Coronary artery (tissue), 2 donors: ENCODE data around the gene FOSL1.

ENCODE experiments used
- DNase-seq: peaks from one replicate; pipeline ENCODE4 v3.0.0-alpha.2; 2017; ENCODE audit warnings: low spot score
- H3K27ac ChIP-seq, 2 donors: fragments of 200-600 bp; sonication (generic); one replicate each; pipeline ENCODE4 v1.5.1; 2016 to 2019
- H3K4me3 ChIP-seq: fragments of 200-600 bp; sonication (generic); 2 replicates; pipeline ENCODE4 v1.5.1; 2016; ENCODE audit warnings: mild to moderate bottlenecking, moderate library complexity
- CTCF ChIP-seq: fragments of 200-600 bp; sonication (generic); IDR thresholded peaks from one replicate; pipeline ENCODE4 v1.5.1; 2019; ENCODE audit warnings: antibody characterized with exemption

FOSL1 gene

DNA sequence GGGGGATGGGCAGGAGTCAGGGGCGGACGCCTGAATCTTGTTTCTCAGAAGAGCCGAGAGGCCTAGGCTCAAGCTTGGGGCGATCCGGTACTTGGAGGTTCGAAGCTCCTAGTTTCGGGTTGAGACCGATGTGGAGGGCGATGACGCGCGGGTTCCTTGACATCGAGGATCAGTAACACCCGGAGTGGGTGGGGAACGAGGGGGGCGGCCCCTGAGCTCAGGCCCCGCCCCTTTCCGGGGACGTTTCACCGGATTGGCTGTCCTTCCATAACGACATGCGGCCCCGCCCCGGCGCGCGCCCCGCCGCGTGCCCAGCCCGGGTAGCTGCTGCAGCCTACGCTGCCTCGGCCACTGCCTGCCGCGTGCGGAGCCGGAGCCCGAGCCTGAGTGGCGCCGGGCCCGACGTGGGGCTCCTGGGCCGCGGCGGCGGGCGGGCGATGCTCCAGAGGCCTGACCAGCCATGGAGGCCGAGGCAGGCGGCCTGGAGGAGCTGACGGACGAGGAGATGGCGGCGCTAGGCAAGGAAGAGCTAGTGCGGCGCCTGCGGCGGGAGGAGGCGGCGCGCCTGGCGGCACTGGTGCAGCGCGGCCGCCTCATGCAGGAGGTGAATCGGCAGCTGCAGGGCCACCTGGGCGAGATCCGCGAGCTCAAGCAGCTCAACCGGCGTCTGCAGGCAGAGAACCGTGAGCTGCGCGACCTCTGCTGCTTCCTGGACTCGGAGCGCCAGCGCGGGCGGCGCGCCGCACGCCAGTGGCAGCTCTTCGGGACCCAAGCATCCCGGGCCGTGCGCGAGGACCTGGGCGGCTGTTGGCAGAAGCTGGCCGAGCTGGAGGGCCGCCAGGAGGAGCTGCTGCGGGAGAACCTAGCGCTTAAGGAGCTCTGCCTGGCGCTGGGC is 9.6 kb downstream of the FOSL1 start, which contains the start of gene CCDC85B:
CCDC85B (plus strand) TSS at position 350 of the 895 bp plus-strand sequence; CDS start at position 461, 111 bp downstream.
- TF ChIP-seq CTCF = no peak
- Histone ChIP-seq H3K27ac (peak within 1 kb of the TSS; percentile 87 to 91), H3K4me3 (peak within 1 kb of the TSS; percentile 73)
- DNase-seq = peak; percentile 99

DNA sequence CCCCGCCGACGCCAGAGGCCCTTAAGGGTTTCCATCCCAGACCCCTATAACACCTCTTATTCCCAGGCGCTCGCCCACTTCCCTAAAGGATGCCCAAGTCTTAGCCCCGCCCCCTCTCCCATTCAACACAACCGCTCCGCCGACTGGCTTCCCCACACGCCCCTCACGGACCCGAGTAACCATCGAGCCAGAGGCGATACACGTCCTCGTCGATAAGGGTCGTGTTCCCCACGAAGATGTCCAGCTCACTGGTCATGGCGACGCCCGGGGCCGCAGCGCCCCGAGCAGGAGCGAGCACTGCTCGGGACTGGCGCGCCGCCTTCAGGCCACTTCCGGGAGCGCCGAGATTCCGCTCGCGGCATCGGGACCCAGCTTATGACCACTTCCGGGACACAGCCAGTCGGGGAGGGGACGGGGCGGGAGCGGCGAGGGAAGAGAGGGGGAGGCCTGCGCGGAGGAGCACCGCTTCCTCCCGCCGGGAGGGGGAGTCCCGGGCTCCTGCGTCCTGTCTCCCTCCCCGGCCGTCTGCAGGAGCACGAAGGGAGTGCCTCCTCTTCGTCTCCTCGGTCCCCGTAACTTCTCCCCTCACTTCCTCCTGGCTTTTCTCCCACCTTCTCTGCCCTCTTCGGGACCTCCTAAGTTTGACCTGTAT is 11.9 kb downstream of the FOSL1 start, which contains the start of gene FIBP:
FIBP (minus strand) TSS at position 309 of the 652 bp plus-strand sequence; CDS start at position 256, 53 bp downstream.
- DNase-seq = peak; percentile 98
- Histone ChIP-seq H3K27ac (peak within 1 kb of the TSS; percentile 87 to 91), H3K4me3 (peak within 1 kb of the TSS; percentile 73)
- peak; percentile 96 for TF ChIP-seq CTCF

- H3K27ac ChIP-seq = peak overlapping the region; percentile 87 to 91
- TF ChIP-seq CTCF = no peak
- DNase-seq = no peak
- H3K4me3 ChIP-seq = peak overlapping the region; percentile 73
Measured at GRCh38 chr11:65887723-65888162, 12.4 kb downstream of the FOSL1 start.

GRCh38 chr11:65886826-65887722 is 13.1 kb downstream of the FOSL1 start:
- TF ChIP-seq CTCF = no peak
- peak overlapping the region in 1 of 2 donors; percentile 91 for H3K27ac ChIP-seq
- DNase-seq = no peak
- peak overlapping the region; percentile 73 for H3K4me3 ChIP-seq

GRCh38 chr11:65885808-65886536 is 14.2 kb downstream of the FOSL1 start:
- no peak for TF ChIP-seq CTCF
- no peak overlapping the region for H3K27ac ChIP-seq
- DNase-seq = no peak
- H3K4me3 ChIP-seq = no peak overlapping the region

GRCh38 chr11:65885231-65885630 is 15.0 kb downstream of the FOSL1 start:
- TF ChIP-seq CTCF = no peak
- Histone ChIP-seq H3K27ac (peak overlapping the region in 1 of 2 donors; percentile 23), H3K4me3 (no peak overlapping the region)
- no peak for DNase-seq
